Measurements from ENCODE around the gene FSIP1.

The FSIP1 gene

DNA sequence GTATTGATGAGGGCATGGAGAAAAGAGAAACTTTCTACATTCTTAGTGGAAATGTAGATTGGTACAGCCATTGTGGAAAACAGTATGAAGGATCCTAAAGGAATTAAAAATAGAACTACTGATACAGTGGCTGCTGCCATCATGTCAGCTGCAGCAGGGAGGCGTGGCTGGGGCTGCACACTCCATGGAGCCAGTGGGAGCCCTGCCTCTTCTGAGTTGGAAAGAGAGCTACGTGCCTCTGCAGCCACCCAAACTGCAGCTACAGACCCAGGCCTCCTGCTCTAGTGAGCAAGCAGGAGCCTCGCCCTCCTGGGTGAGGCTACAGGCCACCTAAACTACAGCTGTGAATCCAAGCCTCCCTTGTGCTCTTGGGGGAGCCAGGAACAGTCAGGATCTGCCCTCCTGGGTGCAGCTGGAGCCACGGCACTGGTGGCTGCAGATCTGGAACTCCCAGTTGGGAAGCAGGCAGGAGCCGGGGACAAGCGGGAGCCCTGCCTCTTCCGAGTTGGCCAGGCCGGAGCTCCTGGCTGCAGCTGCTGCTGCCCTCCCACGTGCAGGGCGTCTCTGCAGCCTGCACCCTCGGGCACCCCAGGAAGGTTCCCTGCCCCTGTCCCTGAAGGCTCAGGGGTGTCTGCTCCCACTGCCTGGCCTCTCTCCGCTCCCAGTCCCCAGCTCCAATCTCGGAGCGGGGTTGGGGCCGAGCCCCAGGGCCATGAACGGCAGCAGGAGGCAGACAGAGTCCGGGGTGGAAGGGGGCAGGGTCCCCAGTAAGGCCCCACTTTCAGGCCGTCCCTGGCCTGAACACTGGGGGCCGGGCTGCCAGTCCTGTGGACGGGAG, 137.3 kb downstream of the FSIP1 start:
- H3K9ac ChIP-seq (ENCODE audit: low read length), result no peak overlapping the region
- no peaks in the 10 kb centered on the region for H3K9me3 ChIP-seq (ENCODE audit: control insufficient read depth, low read length)
- H3K4me1 ChIP-seq (ENCODE audit: control insufficient read depth, insufficient read depth, low read length), result no peaks in the 10 kb centered on the region
- no peaks in the 10 kb centered on the region for H3K27me3 ChIP-seq (ENCODE audit: control insufficient read depth, insufficient read depth, low read length)
- no peak overlapping the region for H3K4me3 ChIP-seq (ENCODE audit: low read length)
- no peaks in the 10 kb centered on the region for H3K36me3 ChIP-seq (ENCODE audit: control insufficient read depth, insufficient read depth, low read length)

DNA sequence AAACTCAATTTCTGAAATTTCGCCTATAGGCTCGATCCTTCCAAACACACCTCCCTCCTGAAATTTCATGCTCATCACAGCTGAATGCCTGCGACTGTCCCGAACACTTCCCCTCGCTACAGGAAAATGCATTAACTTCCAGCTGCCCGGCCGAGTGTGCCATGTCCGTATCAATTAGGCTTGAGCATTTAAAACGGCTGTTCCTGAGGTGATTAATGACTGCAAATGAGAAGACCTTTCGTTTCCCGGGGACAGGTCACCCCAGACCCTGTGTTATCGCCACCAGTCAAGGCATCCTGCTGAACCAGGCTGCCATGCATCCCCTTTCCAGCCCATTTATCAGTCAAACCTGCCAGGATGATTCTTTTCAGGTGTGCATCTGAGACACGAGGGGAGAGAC, 138.5 kb downstream of the FSIP1 start:
- Histone ChIP-seq H3K9me3 (ENCODE audit: control insufficient read depth, low read length) (no peaks in the 10 kb centered on the region), H3K4me1 (ENCODE audit: control insufficient read depth, insufficient read depth, low read length) (no peaks in the 10 kb centered on the region), H3K9ac (ENCODE audit: low read length) (no peak overlapping the region)

DNA sequence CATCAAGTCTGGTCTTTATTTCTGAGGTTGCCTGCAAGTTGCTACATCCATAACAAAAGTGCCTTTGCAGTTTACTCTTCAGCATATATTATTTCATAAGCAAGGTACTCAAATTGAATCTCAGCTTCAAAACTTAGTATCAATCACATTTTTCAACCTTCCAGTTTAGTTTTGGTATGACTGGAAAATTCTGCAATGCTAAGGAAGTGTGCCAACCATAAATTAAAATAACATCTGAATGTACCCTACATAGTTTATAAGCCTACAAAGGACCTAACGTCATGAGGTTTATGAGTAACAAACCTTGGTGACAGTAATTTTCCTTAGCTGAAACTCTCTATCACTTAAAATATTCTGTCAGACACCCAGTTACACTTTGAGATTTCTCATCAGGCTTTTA, 138.9 kb downstream of the FSIP1 start:
- H3K4me1 ChIP-seq (ENCODE audit: control insufficient read depth, insufficient read depth, low read length), result no peaks in the 10 kb centered on the region
- H3K27me3 ChIP-seq (ENCODE audit: control insufficient read depth, insufficient read depth, low read length), result no peaks in the 10 kb centered on the region
- H3K36me3 ChIP-seq (ENCODE audit: control insufficient read depth, insufficient read depth, low read length), result no peaks in the 10 kb centered on the region
- H3K4me3 ChIP-seq (ENCODE audit: low read length), result no peak overlapping the region
- H3K9ac ChIP-seq (ENCODE audit: low read length), result no peak overlapping the region
- H3K9me3 ChIP-seq (ENCODE audit: control insufficient read depth, low read length), result no peaks in the 10 kb centered on the region

More for the DNA sequence above, 138.5 kb downstream of the FSIP1 start:
- Histone ChIP-seq H3K27me3 (ENCODE audit: control insufficient read depth, insufficient read depth, low read length) (no peaks in the 10 kb centered on the region), H3K36me3 (ENCODE audit: control insufficient read depth, insufficient read depth, low read length) (no peaks in the 10 kb centered on the region), H3K4me3 (ENCODE audit: low read length) (no peak overlapping the region)

DNA sequence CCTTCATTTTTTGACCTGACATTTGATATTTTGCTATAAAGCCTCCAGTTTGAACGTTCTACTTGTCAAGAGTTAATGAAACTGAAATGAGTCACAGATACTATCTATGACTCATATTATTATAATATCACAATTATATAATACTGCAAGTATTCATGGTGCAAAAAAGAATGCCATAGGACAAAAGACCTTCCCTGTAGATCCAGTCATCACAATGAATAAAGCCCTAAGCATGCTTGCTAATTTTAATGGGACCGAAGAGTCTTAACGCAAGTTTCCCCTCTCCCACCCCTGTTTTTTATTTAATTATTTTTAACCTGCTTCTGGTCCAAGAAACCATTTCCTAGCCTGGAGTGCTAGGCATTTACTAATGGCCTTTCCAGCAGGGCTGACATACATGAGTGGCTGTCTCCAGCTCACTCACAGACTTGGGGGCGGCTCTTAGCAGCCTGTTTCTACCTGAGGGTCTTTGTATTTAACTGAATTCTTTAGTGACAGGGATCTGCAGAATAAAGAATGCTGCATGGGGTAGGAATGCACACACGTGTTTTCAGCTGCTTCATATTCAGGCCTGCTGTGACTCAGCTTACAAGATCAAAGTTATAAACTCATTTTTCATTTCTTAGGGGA, 140.5 kb downstream of the FSIP1 start:
- no peaks in the 10 kb centered on the region for H3K9me3 ChIP-seq (ENCODE audit: control insufficient read depth, low read length)
- H3K27me3 ChIP-seq (ENCODE audit: control insufficient read depth, insufficient read depth, low read length), result no peaks in the 10 kb centered on the region
- H3K4me3 ChIP-seq (ENCODE audit: low read length), result no peak overlapping the region
- H3K4me1 ChIP-seq (ENCODE audit: control insufficient read depth, insufficient read depth, low read length), result no peaks in the 10 kb centered on the region
- H3K9ac ChIP-seq (ENCODE audit: low read length), result no peak overlapping the region
- H3K36me3 ChIP-seq (ENCODE audit: control insufficient read depth, insufficient read depth, low read length), result no peaks in the 10 kb centered on the region

DNA sequence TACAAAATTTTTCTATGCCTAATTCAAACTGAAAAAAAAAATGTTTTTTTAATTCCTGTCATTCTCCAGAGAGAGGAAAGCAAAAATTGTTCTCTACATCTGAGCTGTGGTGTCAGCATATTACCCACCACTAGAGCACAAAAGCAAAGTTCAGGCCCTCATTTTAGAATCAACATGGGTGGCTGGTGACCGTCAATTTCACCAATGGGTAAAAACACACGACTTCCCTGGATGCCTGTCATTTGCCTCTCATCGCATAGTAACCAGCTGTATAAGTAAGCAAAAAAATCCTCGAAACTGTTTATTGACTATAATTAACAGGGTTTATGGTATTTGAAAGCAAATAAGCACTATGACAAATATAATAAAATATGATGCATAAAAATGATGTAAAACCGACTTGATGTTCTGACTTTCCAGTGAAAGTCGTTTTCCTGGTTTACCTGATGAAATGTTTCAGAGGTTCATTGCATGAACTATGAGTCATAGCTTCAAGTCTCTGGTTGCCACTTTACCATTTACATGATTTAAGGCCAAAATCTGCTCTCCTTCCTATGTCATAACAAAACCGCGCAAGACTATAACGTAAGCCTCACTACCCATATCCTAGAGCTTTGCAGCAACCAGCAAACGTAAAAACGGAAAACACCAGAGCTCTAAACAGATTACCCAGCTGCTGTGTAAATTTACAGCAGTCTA, 141.3 kb downstream of the FSIP1 start:
- no peak overlapping the region for H3K4me3 ChIP-seq (ENCODE audit: low read length)
- no peak overlapping the region for H3K9ac ChIP-seq (ENCODE audit: low read length)
- no peaks in the 10 kb centered on the region for H3K27me3 ChIP-seq (ENCODE audit: control insufficient read depth, insufficient read depth, low read length)
- H3K4me1 ChIP-seq (ENCODE audit: control insufficient read depth, insufficient read depth, low read length), result no peaks in the 10 kb centered on the region
- no peaks in the 10 kb centered on the region for H3K36me3 ChIP-seq (ENCODE audit: control insufficient read depth, insufficient read depth, low read length)
- no peaks in the 10 kb centered on the region for H3K9me3 ChIP-seq (ENCODE audit: control insufficient read depth, low read length)

DNA sequence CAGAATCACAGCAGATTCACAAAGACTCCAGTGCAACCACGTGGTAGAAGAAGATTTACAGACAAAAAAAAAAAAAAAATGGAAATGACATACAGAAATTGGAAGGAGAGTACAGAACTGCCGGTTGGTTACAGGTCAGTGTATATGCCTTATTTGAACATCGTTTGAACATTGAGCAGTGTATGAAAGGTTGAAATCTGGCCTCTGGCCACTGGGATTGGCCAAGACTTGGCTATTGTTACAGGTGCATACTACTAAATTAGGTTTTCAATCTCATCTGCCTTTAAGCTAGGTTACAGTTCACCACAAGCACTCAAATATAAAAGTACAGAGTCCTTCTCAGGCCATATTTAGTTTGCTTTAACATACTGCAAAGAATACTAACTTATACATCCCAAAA, 142.0 kb downstream of the FSIP1 start:
- no peaks in the 10 kb centered on the region for H3K27me3 ChIP-seq (ENCODE audit: control insufficient read depth, insufficient read depth, low read length)
- no peaks in the 10 kb centered on the region for H3K36me3 ChIP-seq (ENCODE audit: control insufficient read depth, insufficient read depth, low read length)
- no peaks in the 10 kb centered on the region for H3K4me1 ChIP-seq (ENCODE audit: control insufficient read depth, insufficient read depth, low read length)
- H3K4me3 ChIP-seq (ENCODE audit: low read length), result no peak overlapping the region
- no peaks in the 10 kb centered on the region for H3K9me3 ChIP-seq (ENCODE audit: control insufficient read depth, low read length)
- H3K9ac ChIP-seq (ENCODE audit: low read length), result no peak overlapping the region

DNA sequence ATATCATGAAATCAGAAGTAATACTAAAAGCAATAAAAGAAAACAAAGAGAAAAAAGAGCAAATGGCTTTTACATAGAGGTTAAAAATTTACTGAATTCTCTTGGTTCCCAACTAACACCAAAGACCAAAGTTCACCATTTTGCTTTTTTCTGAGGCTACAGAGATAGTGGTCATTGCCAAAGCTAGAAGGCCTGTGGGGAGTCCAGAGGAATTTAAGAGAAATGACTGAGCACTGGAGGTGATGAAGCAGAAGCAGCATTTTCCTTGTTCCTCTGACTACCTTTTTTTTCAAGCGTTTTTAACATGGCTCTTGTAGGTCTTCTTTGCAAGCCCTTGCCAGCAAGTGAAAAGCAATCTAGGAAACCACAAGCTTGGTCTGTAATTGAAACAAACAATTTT, 143.6 kb downstream of the FSIP1 start:
- Histone ChIP-seq H3K9ac (ENCODE audit: low read length) (no peak overlapping the region), H3K36me3 (ENCODE audit: control insufficient read depth, insufficient read depth, low read length) (no peaks in the 10 kb centered on the region), H3K9me3 (ENCODE audit: control insufficient read depth, low read length) (no peaks in the 10 kb centered on the region), H3K27me3 (ENCODE audit: control insufficient read depth, insufficient read depth, low read length) (no peaks in the 10 kb centered on the region), H3K4me1 (ENCODE audit: control insufficient read depth, insufficient read depth, low read length) (no peaks in the 10 kb centered on the region), H3K4me3 (ENCODE audit: low read length) (no peak overlapping the region)

DNA sequence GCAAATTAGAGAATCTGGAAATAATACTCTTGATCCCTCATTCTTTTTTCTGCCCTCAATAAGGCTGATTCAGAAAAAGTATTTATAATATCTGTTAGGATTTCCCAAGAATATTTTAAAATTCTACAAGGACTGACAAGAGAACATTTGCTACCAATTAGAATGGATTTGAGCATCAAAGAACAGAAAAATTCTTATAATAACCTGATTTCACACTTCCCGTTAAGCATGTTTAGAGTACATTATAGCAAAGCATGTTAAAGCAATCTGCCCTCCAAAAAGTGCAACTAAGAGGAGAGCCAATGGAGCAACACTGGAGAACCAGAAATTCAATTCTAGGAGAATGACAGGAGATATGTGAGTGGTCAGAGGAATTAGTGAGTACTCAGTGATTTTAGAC, 144.6 kb downstream of the FSIP1 start:
- Histone ChIP-seq H3K4me1 (ENCODE audit: control insufficient read depth, insufficient read depth, low read length) (no peaks in the 10 kb centered on the region), H3K36me3 (ENCODE audit: control insufficient read depth, insufficient read depth, low read length) (no peaks in the 10 kb centered on the region), H3K27me3 (ENCODE audit: control insufficient read depth, insufficient read depth, low read length) (no peaks in the 10 kb centered on the region), H3K4me3 (ENCODE audit: low read length) (no peak overlapping the region), H3K9me3 (ENCODE audit: control insufficient read depth, low read length) (no peaks in the 10 kb centered on the region), H3K9ac (ENCODE audit: low read length) (no peak overlapping the region)

DNA sequence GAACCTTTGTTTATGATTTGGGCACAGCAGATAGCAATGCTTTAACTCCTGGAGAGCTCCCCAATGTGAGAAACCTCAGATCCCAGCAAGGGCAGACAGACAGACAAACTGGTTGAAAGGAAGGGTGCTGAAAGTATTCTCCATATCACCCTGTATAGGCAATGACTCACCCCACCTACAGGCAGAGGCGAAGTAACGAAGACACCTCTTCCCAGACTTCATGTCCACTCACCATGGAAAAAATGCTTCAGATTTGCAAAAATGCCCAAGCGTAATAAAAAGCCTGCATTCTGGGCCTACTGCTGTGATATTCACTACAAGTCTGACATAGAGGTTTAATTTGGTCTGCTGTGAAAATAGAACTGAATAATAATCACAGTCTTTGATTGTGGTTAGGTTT, 151.3 kb downstream of the FSIP1 start:
- H3K4me1 ChIP-seq (ENCODE audit: control insufficient read depth, insufficient read depth, low read length), result no peaks in the 10 kb centered on the region
- no peaks in the 10 kb centered on the region for H3K36me3 ChIP-seq (ENCODE audit: control insufficient read depth, insufficient read depth, low read length)
- H3K9ac ChIP-seq (ENCODE audit: low read length), result no peak overlapping the region
- no peak overlapping the region for H3K4me3 ChIP-seq (ENCODE audit: low read length)
- H3K9me3 ChIP-seq (ENCODE audit: control insufficient read depth, low read length), result no peaks in the 10 kb centered on the region
- H3K27me3 ChIP-seq (ENCODE audit: control insufficient read depth, insufficient read depth, low read length), result no peaks in the 10 kb centered on the region

DNA sequence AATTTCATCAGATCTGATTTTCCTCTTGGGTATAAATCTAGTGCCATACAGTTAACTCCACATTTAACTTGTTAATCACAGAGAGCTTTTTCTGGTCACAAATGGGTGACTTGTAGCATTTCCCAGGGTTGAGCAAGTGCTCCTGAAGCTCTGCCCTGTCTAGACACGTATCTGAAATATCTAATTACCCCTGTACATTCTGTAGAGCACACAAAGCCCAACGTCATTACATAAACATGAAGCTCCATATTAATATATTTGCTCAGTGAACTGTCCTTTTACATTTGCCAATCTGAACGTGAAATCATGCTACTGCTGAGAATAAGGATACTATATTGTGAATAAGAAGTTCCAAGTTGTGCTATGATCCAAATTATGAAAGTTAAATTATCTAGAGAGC, 152.7 kb downstream of the FSIP1 start:
- Histone ChIP-seq H3K36me3 (ENCODE audit: control insufficient read depth, insufficient read depth, low read length) (no peaks in the 10 kb centered on the region), H3K27me3 (ENCODE audit: control insufficient read depth, insufficient read depth, low read length) (no peaks in the 10 kb centered on the region), H3K9ac (ENCODE audit: low read length) (no peak overlapping the region)

DNA sequence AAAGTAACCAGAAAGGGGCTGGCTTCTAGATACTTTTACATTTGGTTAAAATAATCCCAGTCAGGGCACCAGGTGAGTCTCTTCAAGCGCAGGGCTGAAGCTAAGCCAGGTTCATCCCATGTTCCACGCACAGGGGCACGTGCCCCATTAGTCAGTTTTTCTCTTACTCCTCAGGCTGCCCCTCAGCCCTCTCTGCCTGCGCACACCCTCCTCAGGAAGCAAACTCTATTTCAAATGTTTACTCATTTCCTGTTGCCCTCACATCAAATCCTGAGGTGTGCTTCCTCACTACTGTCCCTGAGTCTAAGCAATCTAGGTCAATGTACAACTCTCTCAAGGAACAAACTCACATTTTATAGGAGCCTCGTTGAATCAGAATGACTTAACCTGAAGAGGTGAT, 153.3 kb downstream of the FSIP1 start:
- peaks cover 4% of the 10 kb centered on the region for H3K4me1 ChIP-seq (ENCODE audit: control insufficient read depth, insufficient read depth, low read length)

More for the DNA sequence above, 152.7 kb downstream of the FSIP1 start:
- H3K4me1 ChIP-seq (ENCODE audit: control insufficient read depth, insufficient read depth, low read length), result peaks cover 3% of the 10 kb centered on the region
- no peak overlapping the region for H3K4me3 ChIP-seq (ENCODE audit: low read length)
- H3K9me3 ChIP-seq (ENCODE audit: control insufficient read depth, low read length), result no peaks in the 10 kb centered on the region

DNA sequence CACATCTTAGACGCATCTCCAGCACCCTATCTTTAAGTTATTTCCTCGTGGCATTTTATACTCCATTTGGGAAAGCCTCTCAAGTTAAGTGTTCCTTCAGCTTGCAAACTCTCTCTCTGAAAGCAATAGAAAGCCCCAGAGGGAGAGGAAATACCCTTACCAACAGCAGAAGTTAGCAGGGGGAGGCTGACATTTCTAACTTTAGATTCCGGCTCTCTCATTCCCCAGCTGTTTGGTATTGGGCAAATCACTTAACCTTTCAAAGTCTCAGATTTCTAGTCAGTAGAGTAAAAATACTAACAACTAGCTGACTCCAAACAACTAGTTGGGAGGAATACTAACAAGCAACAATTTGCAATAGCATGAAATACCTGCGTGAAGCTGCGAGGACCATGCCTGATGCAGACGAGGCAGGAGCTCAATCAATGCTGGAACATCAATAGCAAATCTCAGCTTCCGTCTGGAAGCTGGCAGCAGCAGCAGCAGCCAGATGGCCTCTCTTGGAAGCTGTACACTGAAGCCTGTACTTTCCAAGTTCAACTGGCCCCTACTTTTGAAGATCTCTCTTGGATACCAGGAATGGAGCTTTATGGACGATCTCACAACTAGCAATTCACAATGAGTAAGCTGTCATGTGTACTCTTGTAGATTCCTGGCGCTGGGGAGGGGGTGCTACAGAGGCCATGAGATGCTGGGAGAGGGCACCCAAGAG, 153.9 kb downstream of the FSIP1 start:
- Histone ChIP-seq H3K9ac (ENCODE audit: low read length) (no peak overlapping the region), H3K36me3 (ENCODE audit: control insufficient read depth, insufficient read depth, low read length) (no peaks in the 10 kb centered on the region), H3K4me1 (ENCODE audit: control insufficient read depth, insufficient read depth, low read length) (peaks cover 4% of the 10 kb centered on the region), H3K9me3 (ENCODE audit: control insufficient read depth, low read length) (no peaks in the 10 kb centered on the region), H3K4me3 (ENCODE audit: low read length) (no peak overlapping the region), H3K27me3 (ENCODE audit: control insufficient read depth, insufficient read depth, low read length) (peaks cover 3% of the 10 kb centered on the region)

More for the DNA sequence above, 153.3 kb downstream of the FSIP1 start:
- Histone ChIP-seq H3K4me3 (ENCODE audit: low read length) (no peak overlapping the region), H3K36me3 (ENCODE audit: control insufficient read depth, insufficient read depth, low read length) (no peaks in the 10 kb centered on the region), H3K9me3 (ENCODE audit: control insufficient read depth, low read length) (no peaks in the 10 kb centered on the region), H3K9ac (ENCODE audit: low read length) (no peak overlapping the region), H3K27me3 (ENCODE audit: control insufficient read depth, insufficient read depth, low read length) (no peaks in the 10 kb centered on the region)
